ENCODE results near the gene LY6G6F.

GRCh38 chr6:31666337-31666965 lies 40.2 kb upstream of the LY6G6F start:
- TF ChIP-seq CTCF (IDR thresholded peaks at IDR 0.05; ENCODE audit: low read length), result no peak
- no peak for TF ChIP-seq EZH2 (optimal IDR thresholded peaks at IDR 0.05; ENCODE audit: low read depth, low read length)
- TF ChIP-seq EZH2phosphoT487 (IDR thresholded peaks at IDR 0.05; ENCODE audit: low read length), result no peak

Measured in MM.1S (cell line).